CD8-positive, alpha-beta memory T cell (primary cell): ENCODE measurements around the gene IRF6. TPM values are rescaled to one million over a fixed set of nuclear protein-coding genes. Genes with fewer than 3 reads are reported as not detected.

ENCODE experiments used
- CTCF ChIA-PET: fragments of 350-600 bp; sonication (Branson Sonifier 250); formaldehyde crosslinking; loops from one replicate; lab custom pipeline; 2021; ENCODE audit warnings: antibody characterized with exemption; lab: Charles Lee
- POLR2A ChIA-PET: fragments of 350-600 bp; sonication (Branson Sonifier 250); formaldehyde crosslinking; loops from one replicate; lab custom pipeline; 2021; ENCODE audit warnings: antibody characterized with exemption; lab: Charles Lee
- DNase-seq, 5 donors: peaks; one replicate each; pipeline versions ENCODE4 v3.0.0 to v3.0.0-alpha.2; 2020 to 2022; ENCODE audit warnings: mixed read lengths in 1 of 5
- H3K27ac ChIP-seq: one replicate; pipeline ENCODE4 v1.7.0; 2013; ENCODE audit warnings: low read depth, mild to moderate bottlenecking, low read length, moderate library complexity
- H3K27me3 ChIP-seq: 2 replicates; pipeline ENCODE4 v1.7.0; 2013; ENCODE audit warnings: low read length, mild to moderate bottlenecking; ENCODE audit not compliant: insufficient read depth, poor library complexity, severe bottlenecking
- H3K36me3 ChIP-seq: 2 replicates; pipeline ENCODE4 v1.7.0; 2013; ENCODE audit warnings: mild to moderate bottlenecking, low read length, moderate library complexity; ENCODE audit not compliant: insufficient read depth
- H3K4me1 ChIP-seq: 2 replicates; pipeline ENCODE4 v1.7.0; 2013; ENCODE audit warnings: mild to moderate bottlenecking, low read length, moderate library complexity; ENCODE audit not compliant: insufficient read depth
- H3K4me3 ChIP-seq: 2 replicates; pipeline ENCODE4 v1.7.0; 2013; ENCODE audit warnings: mild to moderate bottlenecking, low read length
- H3K9me3 ChIP-seq: 2 replicates; pipeline ENCODE4 v1.7.0; 2013; ENCODE audit warnings: mild to moderate bottlenecking, low read length
- H3K27ac Mint-ChIP-seq, 8 donors: one replicate each; pipeline ENCODE4 v1.8.0; 2020 to 2021; ENCODE audit warnings: mixed read lengths in 8 of 8, mild to moderate bottlenecking in 6 of 8, inconsistent platforms in 3 of 8, moderate library complexity in 3 of 8
- H3K27me3 Mint-ChIP-seq, 2 donors: one replicate each; pipeline ENCODE4 v1.8.0; 2020 to 2021; ENCODE audit warnings: mixed read lengths in 2 of 2, mild to moderate bottlenecking in 1 of 2, moderate library complexity in 1 of 2
- H3K36me3 Mint-ChIP-seq, 3 donors: one replicate each; pipeline ENCODE4 v1.8.0; 2020 to 2021; ENCODE audit warnings: mixed read lengths in 3 of 3, inconsistent platforms in 1 of 3, mild to moderate bottlenecking in 1 of 3
- H3K4me1 Mint-ChIP-seq, 3 donors: one replicate each; pipeline ENCODE4 v1.8.0; 2020 to 2021; ENCODE audit warnings: mixed read lengths in 3 of 3, inconsistent platforms in 1 of 3, mild to moderate bottlenecking in 1 of 3
- H3K4me3 Mint-ChIP-seq, 7 donors: one replicate each; pipeline ENCODE4 v1.8.0; 2020 to 2021; ENCODE audit warnings: mixed read lengths in 7 of 7, mild to moderate bottlenecking in 6 of 7, moderate library complexity in 4 of 7, inconsistent platforms in 2 of 7
- H3K9me3 Mint-ChIP-seq, 5 donors: one replicate each; pipeline ENCODE4 v1.8.0; 2020 to 2022; ENCODE audit warnings: mixed read lengths in 5 of 5, mild to moderate bottlenecking in 3 of 5, moderate library complexity in 2 of 5, inconsistent platforms in 1 of 5
- polyA plus RNA-seq: library from polyadenylated mRNA; unstranded; fragments of 300-500 nt; fragmentation: Illumina TruSeq; gene quantifications from one replicate; pipeline ENCODE4 v1.2.3, GENCODE V29; 2021
- total RNA-seq, 2 experiments: library from RNA; stranded (reverse); gene quantifications; one replicate each; pipeline ENCODE4 v1.2.3, GENCODE V29; 2021

Gene IRF6
- total and polyA plus RNA-seq, 3 experiments from 2014 or later: 1.0 to 1.2 (median 1.2) TPM

GRCh38 chr1:209768354-209768774 is 37.6 kb downstream of the IRF6 start:
- no peaks in the 10 kb centered on the region for H3K9me3 ChIP-seq
- H3K27me3 ChIP-seq: no peaks in the 10 kb centered on the region
- peaks cover 45 to 58% (median 50%) of the 10 kb centered on the region in 3 donors for H3K4me1 Mint-ChIP-seq
- peak overlapping the region; percentile 94 for H3K4me3 ChIP-seq
- H3K27ac ChIP-seq: peak overlapping the region; percentile 81
- no peaks in the 10 kb centered on the region for H3K9me3 Mint-ChIP-seq
- peaks cover 76% of the 10 kb centered on the region for H3K4me1 ChIP-seq
- peaks cover 8 to 58% (median 16%) of the 10 kb centered on the region in 3 donors for H3K36me3 Mint-ChIP-seq
- H3K27me3 Mint-ChIP-seq: no peaks in the 10 kb centered on the region
- peaks cover 10% of the 10 kb centered on the region for H3K36me3 ChIP-seq
- DNase-seq: peak; percentile 61 to 86 (median 84)
- CTCF ChIA-PET: interaction anchor here (0.8 to 17.3 kb wide), 12 partner anchors 16 to 202 kb away, joined by 3 to 255 read pairs (median 4); partner anchors contain the start of genes C1orf74, IRF6, TRAF3IP3 and UTP25
- POLR2A ChIA-PET: interaction anchor here (1.9 to 3.1 kb wide), 6 partner anchors 12 to 38 kb away, joined by 8 to 50 read pairs (median 19); partner anchors contain the start of genes C1orf74, IRF6 and TRAF3IP3
- H3K27ac Mint-ChIP-seq: peak overlapping the region in 1 of 8 donors; percentile 95
- H3K4me3 Mint-ChIP-seq: no peak overlapping the region

GRCh38 chr1:209767706-209768105 is 38.2 kb downstream of the IRF6 start:
- Histone ChIP-seq H3K27me3 (no peaks in the 10 kb centered on the region), H3K27ac (peak overlapping the region; percentile 81), H3K4me1 (peaks cover 76% of the 10 kb centered on the region), H3K9me3 (no peaks in the 10 kb centered on the region), H3K4me3 (peak overlapping the region; percentile 94), H3K36me3 (peaks cover 15% of the 10 kb centered on the region)
- no peaks in the 10 kb centered on the region for H3K9me3 Mint-ChIP-seq
- peak overlapping the region in 1 of 8 donors; percentile 95 for H3K27ac Mint-ChIP-seq
- H3K4me3 Mint-ChIP-seq: no peak overlapping the region
- ChIA-PET CTCF (interaction anchor here (0.8 to 17.3 kb wide), 7 partner anchors 16 to 199 kb away, joined by 3 to 255 read pairs (median 7); partner anchors contain the start of genes C1orf74, IRF6, TRAF3IP3 and UTP25), POLR2A (interaction anchor here (1.9 to 3.1 kb wide), 6 partner anchors 12 to 38 kb away, joined by 8 to 50 read pairs (median 19); partner anchors contain the start of genes C1orf74, IRF6 and TRAF3IP3)
- H3K36me3 Mint-ChIP-seq: peaks cover 14 to 64% (median 21%) of the 10 kb centered on the region in 3 donors
- no peak for DNase-seq
- H3K27me3 Mint-ChIP-seq: no peaks in the 10 kb centered on the region
- peaks cover 50 to 64% (median 57%) of the 10 kb centered on the region in 3 donors for H3K4me1 Mint-ChIP-seq

GRCh38 chr1:209767096-209767495 is 38.8 kb downstream of the IRF6 start:
- Mint-ChIP-seq H3K27ac (peak overlapping the region in 5 of 8 donors; percentile 83 to 92 (median 89)), H3K4me3 (no peak overlapping the region), H3K4me1 (peaks cover 55 to 70% (median 63%) of the 10 kb centered on the region in 3 donors), H3K9me3 (no peaks in the 10 kb centered on the region), H3K27me3 (no peaks in the 10 kb centered on the region), H3K36me3 (peaks cover 15 to 70% (median 25%) of the 10 kb centered on the region in 3 donors)
- peak overlapping the region; percentile 94 for H3K4me3 ChIP-seq
- no peaks in the 10 kb centered on the region for H3K27me3 ChIP-seq
- no peak for DNase-seq
- H3K4me1 ChIP-seq: peaks cover 76% of the 10 kb centered on the region
- no peaks in the 10 kb centered on the region for H3K9me3 ChIP-seq
- no peak overlapping the region for H3K27ac ChIP-seq
- CTCF ChIA-PET: interaction anchor here (0.7 to 17.3 kb wide), 5 partner anchors 11 to 56 kb away, joined by 3 to 255 read pairs (median 7); partner anchors contain the start of genes C1orf74 and TRAF3IP3
- H3K36me3 ChIP-seq: peaks cover 22% of the 10 kb centered on the region
- POLR2A ChIA-PET: interaction anchor here (0.8 to 3.1 kb wide), 2 partner anchors 9 to 18 kb away, joined by 3 to 20 read pairs; no protein-coding TSS in a partner anchor

GRCh38 chr1:209766051-209766450 is 39.9 kb downstream of the IRF6 start:
- ChIA-PET POLR2A (interaction anchor here (0.8 to 1.4 kb wide), 3 partner anchors 8 to 10 kb away, joined by 3 to 6 read pairs (median 4); partner anchors contain the start of gene TRAF3IP3), CTCF (interaction anchor here (0.7 to 17.3 kb wide), 5 partner anchors 12 to 57 kb away, joined by 3 to 255 read pairs (median 4); partner anchors contain the start of gene TRAF3IP3)
- no peak for DNase-seq
- Histone ChIP-seq H3K27ac (no peak overlapping the region), H3K4me1 (peaks cover 76% of the 10 kb centered on the region), H3K9me3 (no peaks in the 10 kb centered on the region), H3K27me3 (no peaks in the 10 kb centered on the region), H3K4me3 (no peak overlapping the region), H3K36me3 (peaks cover 32% of the 10 kb centered on the region)
- peak overlapping the region in 6 of 8 donors; percentile 83 to 92 (median 90) for H3K27ac Mint-ChIP-seq
- no peaks in the 10 kb centered on the region for H3K9me3 Mint-ChIP-seq
- H3K27me3 Mint-ChIP-seq: no peaks in the 10 kb centered on the region
- H3K4me1 Mint-ChIP-seq: peaks cover 64 to 81% (median 73%) of the 10 kb centered on the region in 3 donors
- H3K36me3 Mint-ChIP-seq: peaks cover 22 to 81% (median 35%) of the 10 kb centered on the region in 3 donors
- H3K4me3 Mint-ChIP-seq: peak overlapping the region in 3 of 7 donors; percentile 32 to 83 (median 40)

GRCh38 chr1:209761011-209761635 is 44.8 kb downstream of the IRF6 start:
- peaks cover 71 to 82% (median 80%) of the 10 kb centered on the region in 3 donors for H3K4me1 Mint-ChIP-seq
- ChIA-PET CTCF (interaction anchor here (1.4 to 17.3 kb wide), 3 partner anchors 10 to 62 kb away, joined by 3 to 255 read pairs (median 5); partner anchors contain the start of gene TRAF3IP3), POLR2A (no interaction called here)
- Histone ChIP-seq H3K27me3 (no peaks in the 10 kb centered on the region), H3K4me1 (peaks cover 79% of the 10 kb centered on the region), H3K27ac (no peak overlapping the region), H3K4me3 (no peak overlapping the region), H3K36me3 (peaks cover 50% of the 10 kb centered on the region), H3K9me3 (no peaks in the 10 kb centered on the region)
- H3K4me3 Mint-ChIP-seq: peak overlapping the region; percentile 14 to 62 (median 33)
- peak overlapping the region in 7 of 8 donors; percentile 51 to 94 (median 91) for H3K27ac Mint-ChIP-seq
- H3K9me3 Mint-ChIP-seq: no peaks in the 10 kb centered on the region
- peaks cover 31 to 92% (median 48%) of the 10 kb centered on the region in 3 donors for H3K36me3 Mint-ChIP-seq
- no peaks in the 10 kb centered on the region for H3K27me3 Mint-ChIP-seq
- DNase-seq: no peak

GRCh38 chr1:209759829-209760359 is 46.0 kb downstream of the IRF6 start:
- H3K36me3 ChIP-seq: peaks cover 50% of the 10 kb centered on the region
- Mint-ChIP-seq H3K9me3 (no peaks in the 10 kb centered on the region), H3K36me3 (peaks cover 31 to 84% (median 42%) of the 10 kb centered on the region in 3 donors), H3K4me1 (peaks cover 73 to 82% (median 78%) of the 10 kb centered on the region in 3 donors), H3K4me3 (peak overlapping the region; percentile 23 to 98 (median 55)), H3K27me3 (no peaks in the 10 kb centered on the region), H3K27ac (peak overlapping the region; percentile 71 to 98 (median 96))
- no peaks in the 10 kb centered on the region for H3K27me3 ChIP-seq
- H3K4me3 ChIP-seq: peak overlapping the region; percentile 89
- no peak for DNase-seq
- ChIA-PET POLR2A (interaction anchor here (0.6 kb wide), 1 partner anchor 9 kb away, joined by 3 read pairs; no protein-coding TSS in a partner anchor), CTCF (interaction anchor here (17.3 kb wide), 1 partner anchor 9 kb away, joined by 255 read pairs; the partner anchor contains the start of gene TRAF3IP3)
- peaks cover 79% of the 10 kb centered on the region for H3K4me1 ChIP-seq
- H3K9me3 ChIP-seq: no peaks in the 10 kb centered on the region
- H3K27ac ChIP-seq: no peak overlapping the region

GRCh38 chr1:209758400-209758799 is 47.5 kb downstream of the IRF6 start:
- peaks cover 71 to 81% (median 76%) of the 10 kb centered on the region in 3 donors for H3K4me1 Mint-ChIP-seq
- peaks cover 79% of the 10 kb centered on the region for H3K4me1 ChIP-seq
- no peak for DNase-seq

More at GRCh38 chr1:209758400-209758799, 47.5 kb downstream of the IRF6 start:
- peak overlapping the region; percentile 89 for H3K4me3 ChIP-seq
- H3K27ac ChIP-seq: peak overlapping the region; percentile 20
- Mint-ChIP-seq H3K27me3 (no peaks in the 10 kb centered on the region), H3K9me3 (no peaks in the 10 kb centered on the region), H3K4me3 (peak overlapping the region; percentile 90 to 100 (median 98)), H3K27ac (peak overlapping the region; percentile 84 to 98 (median 97)), H3K36me3 (peaks cover 24 to 72% (median 36%) of the 10 kb centered on the region in 3 donors)
- no peaks in the 10 kb centered on the region for H3K9me3 ChIP-seq
- POLR2A ChIA-PET: interaction anchor here (0.8 to 5.1 kb wide), 2 partner anchors 8 to 11 kb away, joined by 3 to 50 read pairs; no protein-coding TSS in a partner anchor
- no peaks in the 10 kb centered on the region for H3K27me3 ChIP-seq
- CTCF ChIA-PET: interaction anchor here (17.1 to 17.3 kb wide), 2 partner anchors 4 to 7 kb away, joined by 255 read pairs; partner anchors contain the start of gene TRAF3IP3
- H3K36me3 ChIP-seq: peaks cover 41% of the 10 kb centered on the region
